Dendritic cell treated with granulocyte-macrophage colony-stimulating factor and Interleukin-4, amounts not matched to agents 40 ng/mL and 50 ng/mL, for 4 days (primary cell): ENCODE data around the gene TREX2.

Experiments
- H3K27ac Mint-ChIP-seq: one replicate; pipeline ENCODE4 v1.8.0; 2022; ENCODE audit warnings: mild to moderate bottlenecking, mixed read lengths
- H3K27me3 Mint-ChIP-seq: one replicate; pipeline ENCODE4 v1.8.0; 2022; ENCODE audit warnings: mild to moderate bottlenecking, mixed read lengths
- H3K36me3 Mint-ChIP-seq: one replicate; pipeline ENCODE4 v1.8.0; 2022; ENCODE audit warnings: low read depth, mixed read lengths
- H3K4me1 Mint-ChIP-seq: one replicate; pipeline ENCODE4 v1.8.0; 2022; ENCODE audit warnings: low read depth, mixed read lengths
- H3K4me3 Mint-ChIP-seq: one replicate; pipeline ENCODE4 v1.8.0; 2022; ENCODE audit warnings: mild to moderate bottlenecking, moderate library complexity, mixed read lengths
- H3K9me3 Mint-ChIP-seq: one replicate; pipeline ENCODE4 v1.8.0; 2022; ENCODE audit warnings: mixed read lengths
- intact Hi-C: fragments of 100-400 bp; cut with micrococcal nuclease; formaldehyde crosslinking; loops from one replicate; pipeline ENCODE4 v1.15.0; 2022

The TREX2 gene

GRCh38 chrX:153442463-153442862 is 3.4 kb downstream of the TREX2 start:
- Mint-ChIP-seq H3K27ac (no peak overlapping the region), H3K36me3 (peaks cover 8% of the 10 kb centered on the region), H3K4me3 (no peak overlapping the region), H3K27me3 (peaks cover 3% of the 10 kb centered on the region), H3K4me1 (peaks cover 5% of the 10 kb centered on the region), H3K9me3 (no peaks in the 10 kb centered on the region)
- intact Hi-C loops, result no loop called here

DNA sequence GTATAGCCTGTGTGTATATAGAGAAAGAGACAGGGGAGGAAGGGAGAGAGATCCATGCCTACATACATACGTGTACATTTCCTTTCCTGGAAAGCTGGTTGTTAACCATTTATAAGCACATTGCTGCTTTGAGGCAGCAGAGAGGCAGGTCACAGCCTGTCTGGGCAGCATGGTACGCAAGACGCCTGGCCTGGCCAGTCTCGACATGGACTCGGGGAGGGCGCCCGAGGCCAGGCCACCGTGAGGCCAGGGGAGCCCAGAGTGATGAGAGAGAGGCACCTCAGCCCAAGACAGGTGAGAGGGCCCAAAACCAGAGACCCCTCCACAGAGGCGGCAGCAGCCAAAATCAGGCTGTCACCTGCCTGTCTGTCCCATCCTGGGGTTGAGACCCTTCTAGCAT is 3.9 kb downstream of the TREX2 start:
- Mint-ChIP-seq H3K9me3 (no peaks in the 10 kb centered on the region), H3K27ac (no peak overlapping the region)
- intact Hi-C loops, result no loop called here

GRCh38 chrX:153441296-153441695 is 4.6 kb downstream of the TREX2 start:
- H3K9me3 Mint-ChIP-seq, result no peaks in the 10 kb centered on the region
- no peak overlapping the region for H3K27ac Mint-ChIP-seq

More for the DNA sequence above, 3.9 kb downstream of the TREX2 start:
- H3K36me3 Mint-ChIP-seq, result peaks cover 3% of the 10 kb centered on the region
- H3K4me1 Mint-ChIP-seq, result peaks cover 5% of the 10 kb centered on the region
- peaks cover 3% of the 10 kb centered on the region for H3K27me3 Mint-ChIP-seq
- no peak overlapping the region for H3K4me3 Mint-ChIP-seq

DNA sequence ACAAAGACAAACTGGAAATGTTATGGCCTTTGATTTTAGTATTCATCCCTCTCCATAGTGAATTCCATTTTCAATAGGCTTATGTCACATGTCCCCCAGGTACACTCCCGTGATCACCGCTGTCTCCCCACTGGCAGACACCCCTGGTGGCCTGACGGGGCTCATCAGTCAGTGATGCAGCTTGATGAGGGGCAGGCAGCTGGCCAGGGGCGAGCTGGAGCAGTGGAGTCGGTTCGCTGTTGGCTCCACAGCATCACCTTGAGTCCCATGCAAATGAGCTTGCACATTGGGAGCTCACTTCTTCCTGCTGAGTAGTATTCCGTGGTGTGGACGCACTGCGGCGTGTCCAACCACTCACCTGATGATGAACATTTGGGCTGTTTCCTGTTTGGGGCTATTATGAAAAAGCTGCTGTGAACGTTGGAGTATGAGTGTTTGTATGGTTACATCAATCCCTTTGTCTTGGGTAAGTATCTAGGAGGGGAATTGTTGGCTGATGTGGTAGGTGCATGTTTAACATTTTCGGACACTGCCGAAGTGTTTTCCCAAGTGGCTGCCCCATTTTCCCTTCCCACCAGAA is 5.2 kb downstream of the TREX2 start:
- H3K4me1 Mint-ChIP-seq, result peaks cover 5% of the 10 kb centered on the region
- peaks cover 3% of the 10 kb centered on the region for H3K27me3 Mint-ChIP-seq
- H3K27ac Mint-ChIP-seq, result no peak overlapping the region
- intact Hi-C loops, result no loop called here
- H3K4me3 Mint-ChIP-seq, result no peak overlapping the region
- no peaks in the 10 kb centered on the region for H3K36me3 Mint-ChIP-seq
- H3K9me3 Mint-ChIP-seq, result no peaks in the 10 kb centered on the region

More at GRCh38 chrX:153441296-153441695, 4.6 kb downstream of the TREX2 start:
- Mint-ChIP-seq H3K4me3 (no peak overlapping the region), H3K27me3 (peaks cover 3% of the 10 kb centered on the region), H3K36me3 (no peaks in the 10 kb centered on the region), H3K4me1 (peaks cover 5% of the 10 kb centered on the region)
- intact Hi-C loops, result no loop called here

DNA sequence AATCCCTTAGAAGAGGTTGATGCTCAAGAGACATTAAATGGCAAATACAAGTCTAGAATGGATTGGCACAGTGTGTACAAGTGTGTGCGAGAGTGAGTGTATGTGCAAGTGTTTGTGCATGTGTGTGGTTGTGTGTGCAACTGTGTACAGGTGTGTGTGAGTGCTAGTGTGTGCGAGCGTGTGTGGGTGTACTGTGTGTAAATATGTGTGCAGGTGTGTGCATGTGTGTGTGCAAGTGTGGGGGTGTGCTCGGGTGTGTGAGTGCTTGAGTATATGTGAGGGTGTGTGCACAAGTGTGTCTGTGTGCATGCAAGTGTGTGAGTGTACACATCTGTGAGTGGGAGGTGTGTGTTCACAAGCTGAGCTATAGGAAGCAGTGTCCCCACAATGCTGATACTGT is 5.9 kb downstream of the TREX2 start:
- Mint-ChIP-seq H3K36me3 (no peaks in the 10 kb centered on the region), H3K27me3 (peaks cover 3% of the 10 kb centered on the region), H3K27ac (no peak overlapping the region), H3K4me3 (no peak overlapping the region), H3K9me3 (no peaks in the 10 kb centered on the region), H3K4me1 (peaks cover 5% of the 10 kb centered on the region)
- intact Hi-C loops, result no loop called here

DNA sequence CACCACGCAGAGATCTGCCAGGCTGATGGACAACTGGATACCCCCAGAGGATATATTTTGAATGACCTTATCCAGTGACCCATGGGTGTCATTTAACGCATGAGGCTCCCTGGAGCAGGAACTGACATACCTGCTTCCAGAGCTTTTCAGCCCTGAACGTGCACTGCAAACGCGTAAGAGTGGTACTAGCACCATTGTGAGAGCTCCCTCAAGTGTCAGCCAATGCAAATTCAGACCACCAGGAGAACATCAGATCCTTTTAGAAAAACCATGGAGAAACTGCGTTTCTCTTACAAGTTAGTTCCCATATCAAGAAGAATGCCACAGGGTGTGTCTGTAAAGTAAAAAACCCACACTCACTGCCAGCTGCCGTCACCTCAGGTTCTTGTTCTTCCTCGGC is 7.3 kb downstream of the TREX2 start:
- Mint-ChIP-seq H3K9me3 (no peaks in the 10 kb centered on the region), H3K36me3 (no peaks in the 10 kb centered on the region), H3K4me1 (peaks cover 5% of the 10 kb centered on the region), H3K27me3 (peaks cover 3% of the 10 kb centered on the region), H3K4me3 (no peak overlapping the region), H3K27ac (no peak overlapping the region)
- intact Hi-C loops, result no loop called here

DNA sequence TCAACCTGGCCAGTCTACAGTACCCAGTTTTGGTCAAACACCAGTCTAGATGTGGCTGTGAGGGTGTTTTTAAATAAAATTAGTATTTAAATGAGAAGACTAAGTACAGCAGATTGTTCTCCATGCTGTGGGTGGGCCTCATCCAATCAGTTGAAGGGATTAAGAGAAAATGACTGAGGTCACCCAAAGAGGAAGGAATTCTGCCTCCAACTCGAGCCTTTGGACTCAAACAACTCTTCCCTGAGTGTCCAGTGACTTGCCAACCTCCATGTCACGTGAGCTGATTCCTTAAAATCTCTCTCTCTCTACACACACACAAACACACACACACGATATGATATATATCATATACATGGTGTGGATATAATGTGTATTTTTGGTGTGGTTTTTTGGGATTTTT is 10.0 kb downstream of the TREX2 start:
- Mint-ChIP-seq H3K27ac (no peak overlapping the region), H3K4me1 (peaks cover 5% of the 10 kb centered on the region), H3K36me3 (no peaks in the 10 kb centered on the region), H3K9me3 (no peaks in the 10 kb centered on the region), H3K4me3 (no peak overlapping the region), H3K27me3 (peaks cover 3% of the 10 kb centered on the region)
- intact Hi-C loops, result no loop called here

GRCh38 chrX:153434801-153435200 is 11.1 kb downstream of the TREX2 start:
- Mint-ChIP-seq H3K4me1 (peaks cover 5% of the 10 kb centered on the region), H3K27me3 (peaks cover 3% of the 10 kb centered on the region), H3K36me3 (no peaks in the 10 kb centered on the region), H3K4me3 (no peak overlapping the region), H3K9me3 (no peaks in the 10 kb centered on the region), H3K27ac (no peak overlapping the region)
- intact Hi-C loops, result no loop called here

GRCh38 chrX:153433781-153434285 is 12.0 kb downstream of the TREX2 start:
- H3K36me3 Mint-ChIP-seq, result no peaks in the 10 kb centered on the region
- no peak overlapping the region for H3K27ac Mint-ChIP-seq
- intact Hi-C loops, result no loop called here
- no peaks in the 10 kb centered on the region for H3K9me3 Mint-ChIP-seq
- no peak overlapping the region for H3K4me3 Mint-ChIP-seq
- H3K27me3 Mint-ChIP-seq, result peaks cover 3% of the 10 kb centered on the region
- H3K4me1 Mint-ChIP-seq, result peaks cover 3% of the 10 kb centered on the region

GRCh38 chrX:153433161-153433680 is 12.6 kb downstream of the TREX2 start:
- H3K27ac Mint-ChIP-seq, result no peak overlapping the region
- H3K4me1 Mint-ChIP-seq, result no peaks in the 10 kb centered on the region
- no peaks in the 10 kb centered on the region for H3K27me3 Mint-ChIP-seq
- H3K36me3 Mint-ChIP-seq, result no peaks in the 10 kb centered on the region
- H3K4me3 Mint-ChIP-seq, result no peak overlapping the region
- intact Hi-C loops, result no loop called here
- no peaks in the 10 kb centered on the region for H3K9me3 Mint-ChIP-seq

DNA sequence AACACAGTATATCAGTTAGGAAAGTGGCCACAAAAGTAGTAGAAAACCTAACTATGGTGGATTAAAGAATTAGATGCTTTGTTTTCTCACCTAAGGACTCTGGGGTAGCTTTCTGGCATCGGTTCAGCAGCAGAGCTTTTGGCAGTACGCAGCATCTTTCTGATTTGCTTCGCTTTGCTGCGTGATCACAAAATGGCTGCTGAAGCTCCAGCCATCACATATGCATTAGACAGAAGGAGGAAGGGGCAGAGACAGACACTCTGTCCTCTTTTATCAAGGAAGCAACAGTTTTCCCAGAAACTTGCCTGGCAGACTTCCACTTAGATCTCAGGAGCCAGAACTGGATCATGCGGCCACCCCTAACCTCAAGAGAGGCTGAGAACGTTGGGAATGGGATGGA is 15.1 kb downstream of the TREX2 start:
- intact Hi-C loops, result no loop called here
- H3K27ac Mint-ChIP-seq, result no peak overlapping the region
- H3K4me3 Mint-ChIP-seq, result no peak overlapping the region
- H3K36me3 Mint-ChIP-seq, result no peaks in the 10 kb centered on the region
- no peaks in the 10 kb centered on the region for H3K4me1 Mint-ChIP-seq
- H3K9me3 Mint-ChIP-seq, result no peaks in the 10 kb centered on the region
- H3K27me3 Mint-ChIP-seq, result no peaks in the 10 kb centered on the region

DNA sequence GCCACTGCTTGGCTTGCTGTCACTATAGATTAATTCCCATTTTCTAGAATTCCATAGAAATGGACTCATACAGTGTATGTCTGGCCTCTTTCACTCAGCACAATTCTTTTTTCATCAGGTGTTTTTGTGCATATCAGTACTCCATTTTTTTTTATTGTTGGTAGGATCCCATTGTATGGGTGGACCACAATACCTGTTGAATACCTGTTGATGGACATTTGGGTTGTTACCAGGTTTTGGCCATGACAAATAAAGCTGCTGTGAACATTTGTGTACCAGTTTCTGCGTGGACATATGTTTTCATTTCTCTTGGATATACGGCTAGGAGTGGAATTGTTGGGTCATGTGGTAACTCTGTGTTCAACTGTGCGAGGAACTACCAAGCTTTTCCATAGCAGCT is 19.7 kb downstream of the TREX2 start:
- no peaks in the 10 kb centered on the region for H3K4me1 Mint-ChIP-seq
- H3K9me3 Mint-ChIP-seq, result no peaks in the 10 kb centered on the region
- no peak overlapping the region for H3K4me3 Mint-ChIP-seq
- H3K36me3 Mint-ChIP-seq, result peaks cover 8% of the 10 kb centered on the region
- no peak overlapping the region for H3K27ac Mint-ChIP-seq
- H3K27me3 Mint-ChIP-seq, result no peaks in the 10 kb centered on the region
- intact Hi-C loops, result no loop called here

DNA sequence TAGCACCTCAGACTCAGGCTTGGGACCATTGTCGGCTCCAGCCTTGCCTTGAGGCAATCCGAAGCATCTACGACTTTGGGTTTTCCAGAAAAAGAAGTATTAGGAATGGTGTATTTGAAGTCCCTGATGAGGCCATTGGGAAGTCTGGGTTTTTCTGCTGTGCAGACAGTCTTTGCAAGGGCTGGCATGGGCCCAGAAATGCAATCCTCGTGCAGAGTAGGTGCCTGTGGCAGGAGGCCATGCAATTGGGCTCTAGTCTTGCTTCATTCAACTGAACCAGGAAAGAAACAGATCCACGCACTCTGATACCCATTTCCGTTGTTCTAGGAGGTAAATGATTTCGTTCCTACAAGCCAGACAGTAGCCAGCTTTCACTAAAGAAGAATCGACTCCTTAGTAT is 22.2 kb downstream of the TREX2 start:
- Mint-ChIP-seq H3K27ac (no peak overlapping the region), H3K27me3 (no peaks in the 10 kb centered on the region), H3K36me3 (peaks cover 24% of the 10 kb centered on the region), H3K9me3 (no peaks in the 10 kb centered on the region), H3K4me1 (no peaks in the 10 kb centered on the region), H3K4me3 (no peak overlapping the region)
- intact Hi-C loops, result no loop called here

- no peak overlapping the region for H3K27ac Mint-ChIP-seq
- H3K4me3 Mint-ChIP-seq, result no peak overlapping the region
- intact Hi-C loops, result no loop called here
- H3K4me1 Mint-ChIP-seq, result peaks cover 8% of the 10 kb centered on the region
- no peaks in the 10 kb centered on the region for H3K27me3 Mint-ChIP-seq
- peaks cover 29% of the 10 kb centered on the region for H3K36me3 Mint-ChIP-seq
- no peaks in the 10 kb centered on the region for H3K9me3 Mint-ChIP-seq
These were observed 24.0 kb downstream of the TREX2 start for GRCh38 chrX:153421856-153422255.
